Small intestine (tissue), 7 donors: Measurements from ENCODE around the gene CERS4. TPM values are rescaled to one million over a fixed set of nuclear protein-coding genes. Genes with fewer than 3 reads are reported as not detected.
"Not testable (repeated sequence)": the region's sequence is repeated elsewhere in the genome, so short reads cannot be mapped to it uniquely, and the experiment has no call there.

ENCODE experiments used
- DNase-seq, 2 donors: peaks; one replicate each; pipeline versions ENCODE4 v3.0.0 to v3.0.0-alpha.2; 2013
- FAIRE-seq: peaks from 2 replicates; lab custom pipeline; 2012; peaks lifted over from hg19 to GRCh38; lab: Jason Lieb, UNC
- H3K27ac ChIP-seq, 3 donors: one replicate each; pipeline ENCODE4 v1.5.1; 2013; ENCODE audit warnings: low read length in 2 of 3, mild to moderate bottlenecking in 2 of 3, control low read depth in 1 of 3, inconsistent platforms in 1 of 3, low read depth in 1 of 3, moderate library complexity in 1 of 3
- H3K27me3 ChIP-seq, 3 donors: one replicate each; pipeline ENCODE4 v1.6.1; 2013; ENCODE audit warnings: low read length in 3 of 3, inconsistent platforms in 1 of 3; ENCODE audit not compliant: control insufficient read depth in 3 of 3, insufficient read depth in 3 of 3
- H3K36me3 ChIP-seq, 3 donors: one replicate each; pipeline ENCODE4 v1.6.1; 2013; ENCODE audit warnings: low read length in 3 of 3, inconsistent platforms in 1 of 3, low read depth in 1 of 3, mild to moderate bottlenecking in 1 of 3, moderate library complexity in 1 of 3; ENCODE audit not compliant: control insufficient read depth in 3 of 3, insufficient read depth in 2 of 3
- H3K4me1 ChIP-seq, 3 donors: one replicate each; pipeline ENCODE4 v1.6.1; 2013; ENCODE audit warnings: low read length in 2 of 3, inconsistent platforms in 1 of 3, low read depth in 1 of 3, mild to moderate bottlenecking in 1 of 3, moderate library complexity in 1 of 3; ENCODE audit not compliant: control insufficient read depth in 3 of 3, insufficient read depth in 2 of 3
- H3K4me3 ChIP-seq, 3 donors: one replicate each; pipeline ENCODE4 v1.5.1; 2013; ENCODE audit warnings: low read length in 3 of 3, control low read depth in 1 of 3, inconsistent platforms in 1 of 3, low read depth in 1 of 3, mild to moderate bottlenecking in 1 of 3, moderate library complexity in 1 of 3
- H3K9me3 ChIP-seq, 2 donors: one replicate each; pipeline ENCODE4 v1.6.1; 2013; ENCODE audit warnings: low read depth in 1 of 2, low read length in 1 of 2; ENCODE audit not compliant: control insufficient read depth in 2 of 2, insufficient read depth in 1 of 2
- WGBS, 3 donors: extraction: QIAGEN DNeasy Blood & Tissue Kit; methylation state at CpG; one replicate each; pipeline ENCODE4 v1.1.7; 2013; 5-methylcytosine and 5-hydroxymethylcytosine counted together
- polyA plus RNA-seq, 4 donors: library from polyadenylated mRNA; stranded (reverse) in 3 of 4; unstranded in 1 of 4; fragments of 200-250 nt in 3 of 4; fragments of 120-200 nt in 1 of 4; gene quantifications; one replicate each; pipeline versions ENCODE4 v1.2.1 to v1.2.3, GENCODE V29; 2013
- donor health status: healthy with polysubstance abuse.
- donor health status: control.
- donor health status: control.
- donor health status: Bipolar disorder and iron deficiency.
- donor health status: healthy.

CERS4 gene
- polyA plus RNA-seq, 4 donors, result 0.89 to 127 (median 9.5) TPM

- Histone ChIP-seq H3K27ac (no peak overlapping the region), H3K4me1 (no peaks in the 10 kb centered on the region), H3K36me3 (no peaks in the 10 kb centered on the region), H3K27me3 (no peaks in the 10 kb centered on the region), H3K9me3 (peaks cover 0 to 3% of the 10 kb centered on the region in 2 donors), H3K4me3 (no peak overlapping the region)
- FAIRE-seq, result no peak
- no peak for DNase-seq
- WGBS, 3 donors, result 56 to 87% (median 74%) methylated on average over 3 of the region's 3 CpGs
Observed at GRCh38 chr19:8269724-8270123, 60.6 kb downstream of the CERS4 start.

- H3K36me3 ChIP-seq, H3K4me1 ChIP-seq, H3K9me3 ChIP-seq, H3K27ac ChIP-seq, FAIRE-seq, DNase-seq, H3K27me3 ChIP-seq, H3K4me3 ChIP-seq: not testable (repeated sequence)
- WGBS, 3 donors, result no CpG with 5 or more reads among the region's 9 CpGs
Observed at GRCh38 chr19:8276508-8276907, 67.3 kb downstream of the CERS4 start.

- not testable (repeated sequence) for H3K27me3 ChIP-seq, H3K4me1 ChIP-seq, H3K4me3 ChIP-seq, FAIRE-seq, DNase-seq, H3K36me3 ChIP-seq, H3K9me3 ChIP-seq, H3K27ac ChIP-seq
- WGBS, 3 donors, result no CpG with 5 or more reads among the region's 9 CpGs
Observed at GRCh38 chr19:8291337-8291736, 82.2 kb downstream of the CERS4 start.

GRCh38 chr19:8302357-8302691 lies 93.2 kb downstream of the CERS4 start:
- H3K27me3 ChIP-seq, result no peaks in the 10 kb centered on the region
- no peak overlapping the region for H3K27ac ChIP-seq
- H3K4me1 ChIP-seq, result peaks cover 0 to 10% (median 3%) of the 10 kb centered on the region in 3 donors
- WGBS, 3 donors, result 59 to 75% (median 61%) methylated on average over 11 of the region's 11 CpGs
- FAIRE-seq (no peak), DNase-seq (no peak)
- H3K36me3 ChIP-seq, result peaks cover 0 to 39% (median 0%) of the 10 kb centered on the region in 3 donors
- H3K9me3 ChIP-seq, result no peaks in the 10 kb centered on the region
- H3K4me3 ChIP-seq, result no peak overlapping the region

GRCh38 chr19:8302734-8303133 lies 93.6 kb downstream of the CERS4 start:
- Histone ChIP-seq H3K36me3 (peaks cover 0 to 39% (median 0%) of the 10 kb centered on the region in 3 donors), H3K4me3 (no peak overlapping the region), H3K27ac (no peak overlapping the region), H3K4me1 (peaks cover 0 to 14% (median 3%) of the 10 kb centered on the region in 3 donors), H3K9me3 (no peaks in the 10 kb centered on the region), H3K27me3 (no peaks in the 10 kb centered on the region)
- DNase-seq (no peak), FAIRE-seq (no peak)
- 65 to 85% (median 81%) methylated on average over 7 of the region's 7 CpGs for WGBS, 3 donors

- 82 to 89% (median 85%) methylated on average over 33 of the region's 33 CpGs for WGBS, 3 donors
- no peak overlapping the region for H3K4me3 ChIP-seq
- FAIRE-seq (no peak), DNase-seq (no peak)
- no peaks in the 10 kb centered on the region for H3K27me3 ChIP-seq
- H3K36me3 ChIP-seq, result peaks cover 0 to 51% (median 0%) of the 10 kb centered on the region in 3 donors
- H3K4me1 ChIP-seq, result peaks cover 3 to 20% (median 4%) of the 10 kb centered on the region in 3 donors
- no peaks in the 10 kb centered on the region for H3K9me3 ChIP-seq
- no peak overlapping the region for H3K27ac ChIP-seq
Observed at GRCh38 chr19:8304841-8305621, 95.9 kb downstream of the CERS4 start.

GRCh38 chr19:8305798-8306197 lies 96.6 kb downstream of the CERS4 start:
- WGBS, 3 donors, result 66 to 82% (median 76%) methylated on average over 3 to 4 of the region's 4 CpGs
- Histone ChIP-seq H3K9me3 (no peaks in the 10 kb centered on the region), H3K4me1 (peaks cover 3 to 20% (median 4%) of the 10 kb centered on the region in 3 donors), H3K27ac (no peak overlapping the region), H3K27me3 (no peaks in the 10 kb centered on the region), H3K4me3 (no peak overlapping the region), H3K36me3 (peaks cover 0 to 58% (median 0%) of the 10 kb centered on the region in 3 donors)
- DNase-seq (no peak), FAIRE-seq (no peak)

GRCh38 chr19:8306235-8307054 lies 97.3 kb downstream of the CERS4 start:
- H3K9me3 ChIP-seq, result no peaks in the 10 kb centered on the region
- no peak for FAIRE-seq
- H3K27ac ChIP-seq, result no peak overlapping the region
- no peaks in the 10 kb centered on the region for H3K27me3 ChIP-seq
- WGBS, 3 donors, result 27 to 54% (median 42%) methylated on average over 17 of the region's 17 CpGs
- peaks cover 3 to 20% (median 4%) of the 10 kb centered on the region in 3 donors for H3K4me1 ChIP-seq
- peaks cover 0 to 64% (median 0%) of the 10 kb centered on the region in 3 donors for H3K36me3 ChIP-seq
- H3K4me3 ChIP-seq, result no peak overlapping the region
- peak; percentile 27 to 30 for DNase-seq
